Measurements from ENCODE around the gene WDFY4.

WDFY4 gene

GRCh38 chr10:48773580-48773979 lies 88.9 kb downstream of the WDFY4 start:
- no peak for DNase-seq

DNA sequence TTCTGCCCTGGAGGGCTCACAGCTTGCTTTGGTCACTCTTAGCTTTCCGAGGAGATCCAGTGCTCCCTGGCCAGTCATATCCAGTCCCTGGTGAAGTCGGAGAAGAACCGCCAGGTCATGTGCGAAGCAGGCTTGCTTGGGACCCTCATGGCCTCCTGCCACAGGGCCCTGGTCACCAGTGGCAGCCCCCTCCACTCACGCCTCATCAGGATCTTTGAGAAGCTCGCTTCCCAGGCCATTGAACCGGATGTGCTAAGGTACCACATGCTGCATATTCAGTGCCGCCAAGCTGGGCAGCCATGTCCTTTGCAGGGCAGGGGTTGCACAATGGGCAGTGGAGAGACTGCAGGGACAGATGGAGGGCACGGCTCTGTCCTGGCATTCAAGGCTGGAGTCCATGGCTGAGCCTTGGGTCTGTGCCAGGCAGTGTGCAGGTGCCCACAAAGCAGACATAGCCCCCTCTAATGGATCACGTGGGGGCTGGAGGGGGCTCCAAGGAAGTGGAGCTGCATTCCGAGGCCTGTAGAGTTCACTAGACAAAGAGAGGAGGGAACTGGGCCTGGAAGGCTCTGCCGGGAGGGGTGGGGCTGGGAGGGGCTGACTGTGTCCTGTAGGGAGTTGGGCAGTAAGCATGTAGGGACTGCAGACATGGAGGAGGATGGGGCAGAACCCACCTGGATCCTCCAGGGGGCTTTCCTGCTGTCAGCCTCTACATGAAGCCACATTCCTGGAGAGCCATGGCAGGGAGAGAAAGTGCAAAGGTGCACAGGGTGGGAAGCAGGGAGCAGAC lies 89.9 kb downstream of the WDFY4 start:
- no peak for DNase-seq

DNA sequence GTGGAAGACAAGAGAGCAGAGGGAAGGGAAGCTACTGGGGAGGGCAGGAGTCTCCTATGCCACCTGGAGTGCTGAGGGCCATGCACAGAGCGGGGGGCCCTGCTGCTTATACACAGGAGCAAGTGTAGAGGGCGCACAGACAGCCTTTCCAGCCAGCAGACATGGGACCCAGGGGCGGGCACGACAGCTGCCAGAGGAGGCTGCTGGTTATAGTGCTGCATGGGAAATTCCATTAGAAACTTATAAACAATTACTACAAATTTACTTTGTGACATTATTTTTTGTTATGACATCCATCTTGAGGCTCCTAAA lies 90.5 kb downstream of the WDFY4 start:
- DNase-seq = no peak

DNA sequence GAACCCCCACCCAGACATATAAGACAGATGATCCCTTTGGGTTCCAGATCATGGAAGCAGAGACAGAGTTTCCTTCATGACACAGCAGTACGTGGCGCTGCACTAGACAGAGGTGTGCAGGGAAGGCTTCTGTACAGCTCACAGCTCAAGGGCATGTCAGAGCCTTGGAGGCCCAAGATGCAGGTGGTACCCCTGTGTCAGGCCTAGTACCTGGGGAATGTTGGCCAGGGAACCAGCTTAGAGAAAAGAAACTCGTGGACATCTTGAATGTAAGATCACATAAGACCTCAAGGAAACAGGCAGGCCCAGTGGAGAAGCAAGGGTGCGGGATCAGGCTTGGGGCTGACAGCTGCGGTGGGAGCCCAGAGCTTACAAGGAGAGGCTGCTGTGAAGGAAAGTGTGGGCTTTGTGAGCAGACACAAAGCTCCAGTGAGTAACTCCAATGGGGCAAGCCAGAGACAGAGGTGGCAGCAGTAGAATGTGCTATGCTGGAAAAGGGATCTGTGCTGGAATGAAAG lies 91.4 kb downstream of the WDFY4 start:
- DNase-seq = no peak

DNA sequence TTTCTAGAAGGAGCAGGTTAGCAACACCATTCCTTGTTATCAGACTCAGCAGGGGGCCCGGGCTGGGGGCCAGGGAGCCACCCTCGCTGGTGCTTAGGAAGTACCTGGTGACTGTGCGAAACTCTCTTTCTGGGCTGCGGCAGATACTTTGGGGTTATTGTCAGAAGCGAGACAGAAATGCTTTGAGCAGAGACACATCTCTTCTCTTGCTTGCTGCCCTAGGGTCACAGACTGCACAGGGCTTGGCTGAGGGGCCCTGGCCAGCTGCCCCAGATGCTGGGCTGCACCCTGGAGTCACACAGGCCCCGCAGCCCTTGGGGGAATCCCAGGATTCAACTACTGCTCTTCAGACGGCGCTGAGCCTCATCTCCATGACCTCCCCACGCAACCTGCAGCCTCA lies 91.9 kb downstream of the WDFY4 start:
- no peak for DNase-seq

DNA sequence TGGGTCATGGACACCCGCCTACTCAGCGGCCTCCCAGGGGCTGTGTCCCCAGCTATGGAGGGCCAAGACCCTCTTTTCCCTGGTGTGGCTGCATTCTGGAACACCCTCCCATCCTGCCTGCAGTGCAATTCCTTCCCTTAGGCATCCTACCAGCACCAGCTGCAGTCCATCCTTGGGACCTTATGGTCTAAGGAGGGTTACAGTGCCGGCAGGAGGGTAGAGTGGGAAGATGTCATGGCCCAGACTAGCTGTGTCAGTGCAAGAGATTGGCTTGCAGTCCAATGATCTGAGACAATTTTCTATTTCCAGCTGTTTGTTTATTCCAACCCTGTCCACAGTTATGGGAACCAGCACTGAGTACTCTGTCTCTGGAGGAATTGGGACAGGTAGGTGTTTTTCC lies 92.4 kb downstream of the WDFY4 start:
- DNase-seq = no peak

DNA sequence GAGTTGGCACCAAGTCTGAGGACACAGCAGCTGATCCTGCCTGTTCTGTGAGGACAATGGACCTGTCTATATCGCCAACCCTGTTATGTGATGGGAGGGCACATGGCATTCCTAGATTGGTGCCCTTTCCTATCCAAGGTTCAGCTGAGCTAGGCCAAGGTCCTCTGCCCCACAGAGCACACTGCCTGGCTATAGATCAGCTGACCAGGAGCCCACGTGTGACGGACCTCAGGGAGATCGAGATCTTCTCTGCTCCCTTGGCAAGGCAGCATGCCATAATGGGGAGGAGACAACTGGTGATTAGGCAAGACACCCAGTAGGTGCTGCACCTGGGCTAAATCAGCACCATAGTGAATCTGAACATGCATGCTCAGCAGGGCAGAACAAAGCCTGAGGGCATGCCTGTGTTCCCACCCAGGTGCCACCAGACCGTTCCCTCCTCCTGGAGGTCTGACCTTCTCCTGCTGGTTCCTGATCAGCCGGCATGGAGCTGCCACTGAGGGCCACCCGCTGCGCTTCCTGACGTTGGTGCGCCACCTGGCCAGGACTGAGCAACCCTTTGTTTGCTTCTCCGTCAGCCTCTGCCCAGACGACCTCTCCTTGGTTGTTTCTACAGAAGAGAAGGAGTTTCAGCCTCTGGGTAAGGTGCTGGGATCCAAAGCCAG lies 93.7 kb downstream of the WDFY4 start:
- DNase-seq = peak; percentile 16

DNA sequence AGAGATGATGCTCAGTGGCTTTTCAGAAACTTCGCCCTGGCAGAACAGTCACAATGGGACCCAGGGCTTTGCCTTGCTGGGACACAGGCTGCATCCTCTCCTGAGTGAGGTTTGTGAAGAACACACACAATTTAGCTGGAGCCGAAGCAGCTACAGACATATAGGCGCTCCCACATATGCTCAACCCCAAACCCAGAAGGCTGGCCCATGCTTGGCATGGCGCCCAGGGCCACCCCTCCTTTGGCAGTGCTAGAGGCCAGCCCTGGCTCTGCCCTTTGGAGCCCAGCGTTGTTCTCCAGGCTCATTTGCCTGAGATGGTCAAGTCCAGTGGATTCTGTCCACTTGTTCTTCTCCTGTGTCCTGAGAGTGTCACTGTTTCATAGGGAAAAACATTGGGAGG lies 94.4 kb downstream of the WDFY4 start:
- no peak for DNase-seq

- no peak for DNase-seq
These were observed 95.0 kb downstream of the WDFY4 start for GRCh38 chr10:48779546-48780152.

DNA sequence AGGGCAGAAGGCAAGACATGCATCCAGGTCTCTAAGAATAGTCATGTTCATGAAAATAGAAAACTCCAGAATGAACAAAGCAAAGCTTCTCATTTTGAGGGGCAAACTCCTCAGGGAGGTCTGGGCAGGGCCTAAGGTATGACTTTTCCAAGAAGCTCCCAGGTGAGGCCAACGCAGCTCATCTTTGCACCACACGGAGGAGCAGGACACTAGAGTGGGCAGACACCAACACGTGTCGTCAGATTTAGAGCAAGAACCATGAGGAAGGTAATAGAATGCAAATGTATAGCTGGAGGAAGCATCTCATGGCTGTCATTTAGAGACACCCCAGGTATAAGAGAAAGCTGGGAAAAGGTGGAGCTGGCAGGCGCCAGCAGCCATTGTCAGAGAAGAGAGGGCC lies 95.7 kb downstream of the WDFY4 start:
- DNase-seq = no peak

- no peak for DNase-seq
These were observed 97.7 kb downstream of the WDFY4 start for GRCh38 chr10:48782386-48782785.

GRCh38 chr10:48784031-48784430 lies 99.4 kb downstream of the WDFY4 start:
- DNase-seq = no peak

DNA sequence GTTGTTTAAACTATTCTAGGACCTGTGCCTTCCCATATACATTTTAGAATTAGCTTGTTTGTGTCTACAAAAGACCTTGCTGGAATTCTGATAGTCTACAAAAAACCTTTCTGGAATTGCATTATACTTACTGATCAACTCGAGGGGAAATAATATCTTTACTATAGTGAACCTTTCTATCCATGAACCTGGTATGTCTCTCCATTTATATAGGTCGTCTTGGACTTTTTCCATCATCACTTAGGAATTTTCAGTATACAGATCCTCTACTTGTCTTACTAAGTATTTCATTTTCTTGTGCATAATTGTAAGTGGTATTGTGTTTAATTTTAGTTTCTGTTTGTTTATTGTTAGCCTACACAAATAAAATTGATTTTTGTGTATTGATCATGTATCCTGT lies 101.1 kb downstream of the WDFY4 start:
- DNase-seq = no peak

- no peak for DNase-seq
These were observed 102.1 kb downstream of the WDFY4 start for GRCh38 chr10:48786606-48787282.

DNA sequence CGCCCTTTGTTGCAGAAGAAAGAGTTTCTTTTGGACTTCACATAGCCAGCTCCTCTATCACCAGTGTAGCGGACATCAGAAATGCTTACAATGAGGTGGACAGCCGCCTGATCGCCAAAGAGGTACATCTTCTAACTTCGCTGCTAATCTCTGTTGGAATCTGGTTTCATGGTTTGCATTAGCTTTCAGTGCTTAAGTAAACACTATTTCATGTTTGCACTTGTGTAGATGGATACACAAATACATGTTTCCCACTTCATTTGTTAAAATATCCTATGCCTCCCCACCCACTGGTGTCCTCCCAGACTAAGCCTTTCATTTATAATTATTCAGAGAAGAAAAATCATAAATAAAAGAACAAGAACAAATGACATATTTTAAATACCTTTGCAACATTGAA lies 103.9 kb downstream of the WDFY4 start:
- no peak for DNase-seq

DNA sequence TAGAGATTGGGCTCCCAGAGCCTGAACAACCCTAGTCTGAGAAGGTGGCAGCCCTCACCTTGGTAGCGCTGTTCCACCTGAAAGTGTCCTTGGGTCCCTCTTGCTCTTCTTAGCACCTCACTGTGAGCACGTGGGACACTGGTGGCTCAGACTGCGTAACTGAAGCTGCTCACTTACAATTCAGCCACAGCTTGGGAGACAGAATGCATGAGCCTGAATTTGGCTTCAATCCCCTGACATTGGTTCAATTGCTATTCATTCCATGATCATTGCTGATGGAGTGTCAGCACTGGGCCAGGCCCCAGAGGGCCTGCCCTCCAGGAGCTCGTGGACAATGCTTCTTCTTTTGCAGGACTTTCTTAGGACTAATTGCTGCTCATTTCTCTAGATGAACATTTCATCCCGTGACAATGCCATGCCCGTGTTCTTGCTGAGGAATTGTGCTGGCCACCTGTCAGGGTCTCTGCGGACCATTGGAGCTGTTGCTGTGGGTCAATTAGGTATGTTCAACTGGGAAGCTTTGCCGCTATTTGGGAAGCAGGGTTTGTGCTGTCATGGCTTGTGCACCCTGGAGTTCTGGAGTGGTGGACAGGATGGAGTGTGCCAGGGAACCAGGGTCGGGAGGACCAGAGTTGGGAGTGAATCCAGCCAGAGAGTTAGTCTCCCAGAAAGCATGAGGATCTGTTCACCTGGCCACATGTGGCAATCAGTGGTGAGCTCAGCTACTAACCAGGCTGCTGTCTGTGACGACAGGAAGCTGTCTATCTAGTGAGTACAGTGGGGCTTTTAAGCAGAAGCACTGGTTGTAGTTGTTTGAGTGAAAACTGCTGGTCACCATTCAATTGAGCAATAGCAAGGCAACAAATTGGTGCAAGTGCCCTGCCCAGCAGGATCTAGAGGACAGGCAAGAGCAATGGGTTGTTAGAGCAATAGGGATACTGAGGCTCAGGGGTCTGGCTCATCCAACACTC lies 105.1 kb downstream of the WDFY4 start:
- DNase-seq = no peak

- DNase-seq = no peak
These were observed 105.9 kb downstream of the WDFY4 start for GRCh38 chr10:48790457-48791044.

GRCh38 chr10:48791267-48791928 lies 106.7 kb downstream of the WDFY4 start:
- no peak for DNase-seq

DNA sequence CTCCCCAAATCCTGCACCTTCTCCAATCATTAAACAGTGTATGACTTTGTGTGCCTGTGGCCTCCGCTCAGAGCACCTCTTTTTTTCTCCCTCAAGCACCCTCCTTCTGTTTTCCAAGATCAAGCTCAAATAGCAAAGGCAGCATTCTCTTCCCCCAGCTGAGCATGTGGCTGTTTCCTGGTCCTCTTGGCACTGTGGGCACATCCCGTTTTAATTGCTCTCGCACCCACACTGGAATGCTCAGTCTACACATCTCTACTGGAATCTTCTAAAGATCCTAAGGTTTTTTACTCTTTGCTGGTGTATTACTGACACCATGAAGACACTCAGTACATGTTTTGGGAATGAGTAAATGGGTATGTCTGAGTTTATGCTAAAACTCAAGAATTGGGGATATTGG lies 107.4 kb downstream of the WDFY4 start:
- DNase-seq = no peak

DNA sequence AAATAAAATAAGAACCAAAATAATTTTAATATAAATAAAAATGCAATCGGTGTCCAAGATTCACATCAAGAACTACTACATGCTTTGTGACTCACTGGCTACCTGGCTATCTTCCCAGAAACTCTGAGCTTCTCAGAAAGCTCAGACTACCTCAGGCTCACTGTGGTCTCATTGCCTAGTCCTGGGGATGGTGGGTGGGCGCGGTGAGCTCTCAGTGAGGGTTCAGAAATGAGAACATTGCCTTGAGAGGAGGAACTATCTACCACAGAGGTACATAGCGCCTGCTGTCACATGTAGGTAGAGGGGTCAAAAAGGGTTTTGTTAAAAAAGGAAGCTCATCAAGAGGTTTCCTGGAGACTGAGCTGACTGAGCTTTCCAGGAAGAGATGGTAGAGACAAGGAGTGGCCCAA lies 108.0 kb downstream of the WDFY4 start:
- no peak for DNase-seq

DNA sequence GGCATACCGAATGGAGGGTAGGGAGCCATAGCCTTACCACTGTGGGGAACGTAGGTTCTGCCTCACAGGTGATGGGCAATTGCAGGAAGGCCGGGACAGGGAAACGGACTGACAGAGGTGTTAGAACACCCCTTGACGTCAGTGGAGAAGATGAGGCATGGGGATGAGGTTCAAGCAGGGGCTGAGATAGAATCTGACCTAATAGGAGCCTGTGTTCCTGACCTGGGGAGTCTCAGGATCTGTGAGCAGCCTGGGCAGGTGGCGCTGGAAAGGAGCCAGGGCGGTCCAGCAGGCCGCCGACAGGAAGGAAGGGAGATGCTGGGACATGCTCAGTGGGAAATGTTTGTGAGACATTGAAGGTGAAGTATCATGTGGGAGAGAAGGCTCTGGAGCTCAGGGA lies 109.4 kb downstream of the WDFY4 start:
- no peak for DNase-seq
